HG02678 (cell line): ENCODE measurements around the gene ATP5F1B.
"Not testable (repeated sequence)": the region's sequence is repeated elsewhere in the genome, so short reads cannot be mapped to it uniquely, and the experiment has no call there.

Experiments used
- ATAC-seq: cut with Tn5 transposase; IDR thresholded peaks from one replicate; pipeline ENCODE4 v1.9.1; 2021; ENCODE audit warnings: mild to moderate bottlenecking, moderate library complexity; ENCODE audit not compliant: unreplicated experiment

Gene ATP5F1B

DNA sequence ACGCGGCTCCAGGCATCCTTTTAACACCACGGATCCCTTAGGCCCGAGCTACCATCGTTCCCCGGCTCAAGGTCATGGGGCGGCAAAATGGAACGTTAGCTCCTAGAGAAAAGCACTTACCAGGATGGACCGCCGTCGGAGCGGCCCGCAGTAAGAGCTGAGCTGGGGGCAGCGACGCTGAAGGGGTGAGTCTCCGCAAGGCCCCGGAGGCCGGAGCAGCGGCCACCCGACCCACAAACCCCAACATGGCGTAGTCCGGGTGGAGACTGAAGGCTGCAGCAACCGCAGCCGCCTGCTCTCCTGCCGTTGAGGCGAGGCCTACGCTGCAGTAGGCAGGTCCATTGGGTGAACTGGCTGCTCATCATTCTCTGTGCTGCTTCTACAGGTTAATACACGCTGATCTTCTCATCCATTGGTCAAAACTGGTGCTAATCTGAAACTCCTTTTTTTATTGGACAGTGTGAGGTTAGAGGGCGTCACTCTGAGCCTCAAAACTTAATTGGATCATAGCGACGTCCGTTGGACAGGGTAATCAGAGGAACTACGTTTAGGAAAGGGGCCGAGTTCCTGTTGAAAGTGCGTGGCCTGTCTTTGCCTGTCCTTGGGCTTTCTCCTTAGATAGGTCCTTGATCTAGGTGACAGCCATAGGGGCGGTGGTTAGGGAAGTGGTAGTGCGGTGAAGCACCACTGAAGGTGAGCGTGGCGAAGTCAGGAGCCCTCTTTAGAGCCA lies at the start of gene ATP5F1B:
Gene ATP5F1B, minus strand, starts transcription at position 268 of the 730 bp plus-strand sequence. Its CDS starts 21 bp downstream, at position 247.
- ATAC-seq: peak; percentile 99

DNA sequence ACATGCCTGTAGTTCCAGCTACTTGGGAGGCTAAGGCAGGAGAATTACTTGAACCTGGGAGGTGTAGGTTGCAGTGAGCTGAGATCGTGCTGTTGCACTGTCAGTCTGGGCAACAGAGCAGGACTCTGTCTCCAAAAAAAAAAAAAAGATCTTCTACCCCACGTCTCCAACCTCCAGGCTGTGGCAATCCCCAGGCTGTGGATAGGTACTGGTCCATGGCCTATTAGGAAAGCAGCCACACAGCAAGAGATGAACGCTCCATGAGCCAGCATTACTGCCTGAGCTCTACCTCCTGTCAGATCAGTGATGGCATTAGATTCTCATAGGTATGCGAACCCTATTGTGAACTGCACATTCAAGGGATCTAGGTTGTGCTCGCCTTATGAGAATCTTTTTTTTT lies 48.4 kb upstream of the ATP5F1B start:
- no peak for ATAC-seq

DNA sequence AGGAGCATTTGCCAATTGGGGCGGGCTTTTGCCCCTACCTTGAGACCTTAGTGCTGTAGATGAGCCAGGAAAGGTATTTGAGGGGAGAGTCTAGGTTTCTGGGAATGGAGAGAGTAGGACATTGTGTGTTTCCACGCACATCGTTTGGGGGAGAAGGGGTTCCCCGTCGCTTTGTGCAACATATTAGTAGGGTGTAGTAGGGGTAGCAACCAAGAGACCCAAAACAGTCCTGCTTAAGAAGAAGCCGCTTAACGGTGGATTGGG lies 43.0 kb upstream of the ATP5F1B start:
- ATAC-seq: no peak

DNA sequence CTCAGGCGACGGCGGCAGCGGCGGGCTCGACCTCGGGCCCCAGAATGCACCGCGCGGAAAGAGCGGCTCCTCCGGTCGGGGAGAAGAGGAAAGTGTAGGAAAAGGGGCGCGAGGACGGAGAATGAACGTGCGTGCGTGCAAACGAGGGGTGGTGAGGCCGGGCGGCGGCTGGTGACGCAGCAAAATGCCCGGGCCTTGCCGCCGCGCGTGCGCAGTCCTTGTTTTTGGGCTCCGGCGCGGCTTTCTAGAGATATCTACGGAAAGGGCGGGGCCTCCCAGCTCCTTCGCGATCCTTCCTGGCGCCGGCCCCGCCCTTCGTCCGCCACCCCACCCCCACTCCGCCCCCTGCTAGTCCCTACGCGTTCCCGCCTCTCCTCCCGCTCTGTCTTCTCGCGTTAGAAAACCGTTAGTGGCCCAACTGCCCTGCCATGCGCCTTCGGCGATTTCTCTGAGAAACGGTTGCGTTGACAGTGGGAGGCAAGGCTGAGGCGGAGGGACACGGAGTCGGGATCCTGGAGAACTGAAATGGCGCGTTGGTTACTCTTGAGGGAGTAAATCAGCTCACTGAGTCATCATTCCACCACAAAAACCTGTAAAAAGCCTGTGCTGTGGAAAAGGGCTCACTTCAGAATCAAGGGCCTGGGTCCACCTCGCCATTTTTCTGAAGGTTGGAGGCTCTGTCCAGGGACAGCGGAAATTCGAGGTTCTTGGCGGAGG lies 42.5 kb upstream of the ATP5F1B start, which contains the start of gene PTGES3:
Gene PTGES3, minus strand, starts transcription at position 156 of the 717 bp plus-strand sequence. CDS start 285 bp downstream, outside the sequence.
- peak; percentile 69 for ATAC-seq

DNA sequence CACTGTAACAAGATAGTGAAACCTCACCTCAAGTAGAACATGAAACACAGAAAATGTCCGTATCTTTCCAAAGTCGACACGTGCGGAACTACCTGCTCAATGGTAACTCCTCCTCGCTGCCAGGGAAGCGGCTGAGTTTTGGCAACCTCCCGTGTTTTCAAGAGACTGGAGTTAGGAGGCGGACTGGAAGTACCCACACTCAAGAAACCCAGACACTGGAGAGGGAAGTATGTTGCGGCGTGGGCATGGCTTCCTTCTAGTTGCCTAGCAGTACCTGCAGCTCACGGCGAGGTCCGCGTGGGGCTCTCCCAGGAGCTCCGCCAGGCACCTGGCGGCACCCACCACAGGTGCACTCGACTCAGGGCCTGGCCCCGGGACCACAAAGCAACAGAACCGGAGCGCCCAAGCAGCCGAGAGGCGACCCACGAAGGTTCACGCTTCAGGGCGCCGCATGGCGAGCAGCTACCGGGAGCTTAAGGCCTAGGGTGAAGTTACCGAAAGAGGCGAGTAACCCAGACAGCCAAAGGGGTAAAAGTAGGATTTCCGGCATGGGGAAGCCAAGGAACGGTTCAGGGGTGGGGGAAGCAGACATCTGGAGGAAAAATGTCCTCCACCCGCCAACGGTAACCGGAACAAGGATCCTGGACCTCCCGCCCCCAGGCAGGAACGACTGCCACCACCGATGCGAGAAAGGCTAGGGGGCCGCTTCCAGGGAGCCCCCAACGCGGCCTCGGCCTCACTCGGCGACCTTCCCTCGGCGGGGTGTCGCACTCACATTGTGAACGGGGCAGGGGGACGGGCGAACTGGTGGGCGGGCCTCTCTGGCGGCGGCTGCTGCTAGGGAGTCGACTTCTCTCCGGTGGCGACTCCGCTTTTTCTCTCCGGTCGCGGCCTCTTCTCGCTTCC lies 41.7 kb upstream of the ATP5F1B start:
- no peak for ATAC-seq

DNA sequence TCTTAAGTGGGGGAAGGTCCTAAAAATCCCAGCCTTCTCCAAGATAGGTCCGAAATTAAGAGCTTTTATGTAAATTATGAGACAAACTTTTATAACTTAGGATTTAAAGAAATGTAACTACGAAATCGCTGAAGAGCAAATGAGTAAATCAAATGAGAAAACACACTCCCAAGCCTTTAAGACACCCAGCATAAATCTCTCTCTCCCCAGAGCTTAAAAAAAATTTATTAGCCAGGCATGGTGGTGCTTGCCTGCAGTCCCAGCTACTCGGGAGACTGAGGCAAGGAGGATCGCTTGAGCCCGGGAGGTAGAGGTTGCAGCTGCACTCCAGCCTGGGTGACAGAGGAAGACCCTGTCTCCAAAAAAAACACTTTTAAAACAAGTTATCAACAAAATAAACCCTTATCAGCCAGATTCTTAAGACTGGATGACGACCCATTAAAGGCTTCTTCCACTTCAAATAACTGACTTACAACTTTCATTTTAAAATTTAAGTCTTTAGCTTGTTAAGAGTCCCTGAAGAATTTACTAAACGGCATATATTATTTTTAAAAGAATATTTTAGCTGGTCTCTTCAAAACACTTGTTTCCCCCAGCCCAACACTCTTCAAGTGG lies 39.1 kb upstream of the ATP5F1B start:
- no peak for ATAC-seq

DNA sequence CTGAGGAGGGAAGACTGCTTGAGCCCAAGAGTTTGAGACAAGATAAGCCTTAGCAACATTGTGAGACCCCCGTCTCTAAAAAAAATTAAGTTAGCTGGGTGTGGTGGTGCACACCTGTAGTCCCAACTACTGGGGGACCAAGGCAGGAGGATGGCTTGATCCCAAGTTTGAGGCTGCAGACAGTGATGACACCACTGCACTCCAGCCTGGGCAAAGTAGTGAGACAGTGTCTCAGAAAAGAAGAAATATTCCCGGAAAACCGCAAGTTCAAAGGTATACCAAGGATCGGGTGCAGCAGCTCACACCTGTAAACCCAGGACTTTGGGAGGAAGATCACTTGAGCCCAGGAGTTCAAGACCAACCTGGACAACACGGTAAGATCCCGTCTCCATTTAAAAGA lies 36.5 kb upstream of the ATP5F1B start:
- no peak for ATAC-seq

DNA sequence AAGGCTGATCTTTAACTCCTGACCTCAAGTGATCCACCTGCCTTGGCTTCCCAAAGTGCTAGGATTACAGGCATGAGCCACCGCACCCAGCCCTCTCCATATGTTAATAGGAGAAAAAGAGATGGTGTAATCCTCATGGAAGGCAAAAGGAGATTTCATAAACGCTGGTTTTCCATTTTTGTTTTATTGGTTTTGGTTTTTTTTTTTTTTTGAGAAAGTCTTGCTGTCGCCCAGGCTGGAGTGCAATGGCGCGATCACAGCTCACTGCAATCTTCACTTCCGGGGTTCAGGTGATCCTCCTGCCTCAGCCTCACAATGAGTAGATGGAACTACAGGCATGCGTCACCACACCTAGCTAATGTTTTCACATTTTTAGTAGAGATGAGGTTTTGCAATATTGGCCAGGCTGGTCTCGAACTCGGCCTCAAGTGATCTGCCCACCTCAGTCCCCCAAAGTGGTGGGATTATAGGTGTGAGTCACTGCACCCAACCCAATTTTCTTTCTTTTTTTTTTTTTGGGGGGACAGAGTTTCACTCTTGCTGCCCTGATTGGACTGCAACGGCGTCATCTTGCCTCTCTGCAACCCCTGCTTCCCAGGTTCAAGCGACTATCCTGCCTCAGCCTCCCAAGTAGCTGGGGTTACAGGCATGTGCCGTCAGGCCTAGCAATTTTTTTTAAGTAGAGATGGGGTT lies 34.2 kb upstream of the ATP5F1B start:
- no peak for ATAC-seq

DNA sequence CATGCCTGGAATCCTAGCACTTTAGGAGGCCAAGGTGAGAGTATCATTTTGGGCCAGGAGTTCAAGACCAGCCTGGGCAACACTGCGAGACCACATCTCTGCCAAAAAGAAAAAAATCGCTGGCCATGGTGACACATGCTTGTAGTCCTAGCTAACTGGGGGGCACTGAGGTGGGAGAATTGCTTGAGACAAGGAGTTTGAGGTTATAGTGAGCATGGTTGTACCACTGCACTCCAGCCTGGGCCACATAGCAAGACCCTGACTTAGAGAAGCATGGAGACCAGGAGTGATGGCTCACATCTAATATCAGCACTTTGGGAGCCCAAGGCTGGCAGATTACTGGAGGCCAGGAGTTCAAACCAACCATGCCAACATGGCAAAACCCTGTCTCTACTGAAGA lies 33.1 kb upstream of the ATP5F1B start:
- no peak for ATAC-seq

DNA sequence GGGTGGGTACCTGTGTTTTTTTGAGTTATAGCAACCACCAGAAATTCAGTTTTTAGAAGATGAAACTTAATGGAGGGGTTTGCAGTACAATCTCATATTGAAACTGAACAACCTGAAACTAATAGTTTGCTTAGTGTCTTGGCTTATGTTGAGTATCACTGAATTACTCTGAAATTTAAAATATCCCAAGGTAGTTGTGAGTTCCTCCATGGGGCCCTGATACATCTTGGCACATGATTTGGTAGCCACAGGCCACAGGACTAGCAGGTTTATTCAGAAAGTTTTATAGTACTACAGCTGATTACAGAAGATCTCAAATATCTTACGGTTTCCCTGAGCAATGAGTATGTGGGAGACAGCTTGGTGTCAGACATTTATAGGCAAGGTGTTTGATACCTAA lies 31.9 kb upstream of the ATP5F1B start:
- ATAC-seq: peak; percentile 61

DNA sequence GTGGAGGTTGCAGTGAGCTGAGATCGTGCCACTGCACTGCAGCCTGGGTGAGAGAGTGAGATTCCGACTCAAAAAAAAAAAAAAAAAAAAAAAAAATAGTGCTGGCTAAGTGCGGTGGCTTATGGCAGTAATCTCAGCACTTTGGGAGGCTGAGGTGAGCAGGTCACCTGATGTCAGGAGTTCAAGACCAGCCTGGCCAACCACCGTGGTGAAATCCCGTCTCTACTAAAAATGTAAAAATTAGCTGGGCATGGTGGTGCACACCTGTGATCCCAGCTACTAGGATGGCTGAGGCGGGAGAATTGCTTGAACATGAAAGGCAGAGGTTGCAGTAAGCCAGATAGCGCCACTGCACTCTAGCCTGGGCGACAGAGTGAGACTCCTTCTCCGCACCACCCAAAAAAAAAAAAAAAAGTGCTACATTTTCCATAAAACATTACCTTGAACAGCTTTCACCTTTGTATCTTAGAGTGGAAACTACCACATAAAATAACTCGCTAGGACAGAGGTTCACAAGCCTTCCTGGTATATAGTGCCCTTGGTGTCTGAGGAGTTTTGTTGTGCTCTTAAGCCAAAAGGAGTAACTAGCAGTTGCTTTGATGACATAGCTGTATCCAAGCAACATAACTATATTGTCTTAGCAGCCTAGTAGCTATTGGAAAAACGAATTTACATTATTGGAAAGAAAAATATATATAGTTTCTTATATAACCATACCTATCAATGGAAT lies 31.2 kb upstream of the ATP5F1B start:
- no peak for ATAC-seq

DNA sequence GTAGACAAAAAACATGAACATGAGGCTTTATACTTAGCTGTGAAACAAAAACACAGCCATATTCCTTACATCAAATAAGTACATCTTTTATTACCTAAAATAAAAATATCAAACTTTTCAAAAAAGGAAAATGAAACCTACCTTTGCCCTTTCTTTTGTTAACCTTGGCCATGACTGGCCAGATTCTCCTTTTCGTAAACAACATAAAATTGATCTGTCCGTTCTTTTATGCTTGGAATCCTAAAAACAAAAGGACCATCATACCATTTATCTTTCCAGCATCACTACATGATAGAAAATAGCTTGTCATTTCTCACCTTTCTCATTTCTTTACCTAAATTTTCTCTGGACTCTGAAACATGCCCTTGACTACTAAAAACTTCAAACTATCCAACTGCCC lies 25.8 kb upstream of the ATP5F1B start:
- no peak for ATAC-seq

DNA sequence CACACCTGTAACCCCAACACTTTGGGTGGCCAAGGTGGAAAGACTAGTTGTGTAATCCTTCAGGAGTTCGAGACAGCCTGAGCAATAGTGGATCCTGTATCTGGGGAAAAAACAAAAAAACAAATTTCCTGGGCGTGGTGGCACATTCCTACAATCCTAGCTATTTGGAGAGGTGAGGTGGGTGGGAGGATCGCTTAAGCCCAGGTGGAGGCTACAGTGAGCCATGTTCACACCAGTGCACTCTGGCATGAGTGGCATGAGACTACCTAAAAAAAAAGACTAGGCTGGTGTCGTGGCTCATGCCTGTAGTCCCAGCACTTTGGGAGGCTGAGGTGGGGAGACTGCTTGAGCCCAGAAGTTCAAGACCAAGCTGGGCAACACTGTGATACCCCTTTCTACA lies 25.1 kb upstream of the ATP5F1B start:
- ATAC-seq: no peak

DNA sequence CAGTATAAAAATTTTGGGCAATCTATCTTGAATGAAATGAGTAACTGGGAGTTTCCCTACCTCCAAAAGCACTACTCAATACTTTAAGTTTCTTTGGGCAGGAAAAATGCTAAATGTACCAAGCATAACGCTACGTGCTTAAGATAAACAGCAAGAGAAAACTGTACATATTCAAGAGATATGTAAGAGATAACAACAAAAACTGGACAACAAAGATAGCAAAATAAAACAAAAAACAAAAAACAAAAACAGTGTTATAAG lies 22.3 kb upstream of the ATP5F1B start:
- no peak for ATAC-seq

DNA sequence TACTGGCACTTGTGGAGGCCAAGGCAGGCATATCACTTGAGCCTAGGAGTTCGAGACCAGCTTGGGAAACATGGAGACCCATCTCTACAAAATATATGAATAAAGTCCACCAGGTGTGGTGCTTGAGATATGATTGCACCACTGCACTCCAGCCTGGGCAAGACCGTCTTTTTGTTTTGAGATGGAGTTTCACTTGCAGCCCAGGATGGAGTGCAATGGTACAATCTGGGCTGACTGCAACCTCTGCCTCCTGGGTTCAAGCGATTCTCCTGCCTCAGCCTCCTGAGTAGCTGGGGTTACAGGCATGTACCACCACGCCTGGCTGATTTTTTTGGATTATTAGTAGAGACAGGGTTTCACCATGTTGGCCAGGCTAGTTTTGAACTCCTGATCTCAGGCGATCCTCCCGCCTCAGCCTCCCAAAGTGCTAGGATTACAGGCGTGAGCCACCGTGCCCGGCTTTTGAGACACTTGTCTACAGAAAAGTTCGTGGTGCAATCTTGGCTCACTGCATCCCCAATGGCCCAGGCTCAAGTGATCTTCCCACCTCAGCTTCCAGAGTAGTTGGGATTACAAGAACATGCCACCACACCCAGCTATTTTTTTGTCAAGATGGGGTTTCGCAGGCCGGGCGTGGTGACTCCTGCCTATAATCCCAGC lies 16.3 kb upstream of the ATP5F1B start:
- no peak for ATAC-seq

DNA sequence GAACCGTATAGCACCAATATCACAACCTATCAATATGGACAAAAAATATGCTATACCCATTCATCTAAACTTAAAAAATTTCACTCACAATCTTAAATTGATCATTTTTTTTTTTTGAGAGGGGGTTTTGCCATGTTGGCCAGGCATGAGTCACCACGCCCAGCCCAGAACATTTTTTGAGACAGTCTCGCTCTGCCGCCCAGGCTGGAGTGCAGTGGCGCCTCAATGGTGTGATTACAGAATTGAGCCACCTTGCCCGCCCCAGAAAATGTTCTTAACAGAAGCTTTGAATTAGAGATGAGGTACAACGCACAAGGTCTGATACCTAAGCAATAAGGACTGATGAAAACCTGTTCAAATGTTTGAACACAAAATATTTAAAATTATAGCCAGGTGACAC lies 15.8 kb upstream of the ATP5F1B start:
- no peak for ATAC-seq

DNA sequence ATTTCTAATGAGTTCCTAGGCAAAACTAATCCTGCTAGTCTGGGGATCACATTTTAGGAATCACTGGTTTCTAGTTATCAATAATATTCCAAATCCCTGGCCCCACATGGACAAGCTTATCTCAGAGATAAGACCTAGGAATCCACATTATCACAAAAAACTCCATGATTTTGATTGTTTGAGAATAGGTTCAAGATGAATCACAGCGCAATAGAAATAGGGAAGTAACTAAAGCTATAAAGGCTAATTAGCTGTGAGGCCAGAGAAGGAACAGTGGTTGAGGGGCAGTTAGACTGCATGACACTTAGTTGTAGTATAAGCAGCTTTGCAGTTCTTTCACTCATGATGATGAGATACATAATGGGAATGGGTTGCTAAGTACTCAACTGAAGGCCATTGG lies 13.1 kb upstream of the ATP5F1B start:
- ATAC-seq: no peak

DNA sequence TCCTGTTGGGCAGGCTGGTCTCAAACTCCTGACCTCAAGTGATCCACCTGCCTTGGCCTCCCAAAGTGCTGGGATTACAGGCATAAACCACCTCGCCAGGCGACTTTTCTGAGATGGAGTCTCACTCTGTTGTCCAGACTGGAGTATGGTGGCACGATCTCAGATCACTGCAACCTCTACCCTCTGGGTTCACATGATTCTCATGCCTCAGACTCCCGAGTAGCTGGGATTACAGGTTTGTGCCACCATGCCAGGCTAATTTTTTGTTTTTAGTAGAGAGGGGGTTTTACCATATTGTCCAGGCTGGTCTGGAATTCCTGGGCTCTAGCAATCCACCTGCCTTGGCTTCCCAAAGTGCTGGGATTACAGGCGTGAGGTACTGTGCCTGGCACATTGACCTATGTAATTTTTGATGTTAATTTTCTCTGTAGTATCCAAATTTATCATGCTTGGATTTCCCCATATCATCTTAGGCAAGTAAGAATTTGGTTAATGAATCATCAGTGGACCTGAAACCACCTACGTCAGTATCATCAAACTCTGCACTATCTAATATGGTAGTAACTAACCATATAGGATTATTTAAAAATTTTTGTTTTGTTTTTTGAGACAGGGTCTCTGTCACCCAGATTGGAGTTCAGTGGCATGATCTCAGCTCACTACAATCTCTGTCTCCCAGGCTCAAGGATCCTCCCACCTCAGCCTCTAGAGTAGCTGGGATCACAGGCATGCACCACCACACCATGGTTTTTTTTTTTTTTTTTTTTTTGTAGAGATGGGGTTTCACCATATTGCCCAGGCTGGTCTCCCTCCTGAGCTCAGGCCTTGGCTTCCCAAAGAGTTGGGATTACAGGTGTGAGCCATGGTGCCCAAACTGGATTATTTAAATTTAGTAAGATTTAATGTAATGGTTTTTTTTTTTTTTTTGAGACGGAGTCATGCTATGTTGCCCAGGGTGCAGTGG lies 11.9 kb upstream of the ATP5F1B start:
- ATAC-seq: no peak

DNA sequence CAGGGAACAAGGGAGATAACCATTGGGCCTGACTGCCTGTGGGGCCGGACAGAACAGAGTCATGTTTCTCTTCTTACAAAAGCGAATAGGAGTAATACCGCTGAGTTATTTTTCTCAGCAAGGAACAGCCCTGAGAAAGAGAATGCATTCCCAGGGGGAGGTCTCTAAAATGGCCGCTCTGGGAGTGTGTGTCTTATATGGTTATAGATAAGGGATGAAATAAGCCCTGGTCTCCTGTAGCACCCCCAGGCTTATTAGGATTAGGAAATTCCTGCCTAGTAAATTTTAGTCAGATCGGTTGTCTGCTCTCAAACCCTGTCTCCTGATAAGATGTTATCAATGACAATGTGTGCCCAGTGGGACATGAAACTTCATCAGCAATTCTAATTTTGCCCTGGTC lies 8.0 kb upstream of the ATP5F1B start:
- ATAC-seq: not testable (repeated sequence)
